UCSD-AML1 (cell line): ENCODE measurements around the gene BSND.
"Not testable (repeated sequence)": the region's sequence is repeated elsewhere in the genome, so short reads cannot be mapped to it uniquely, and the experiment has no call there.

Experiments used
- DNase-seq: peaks from one replicate; lab custom pipeline; 2025; ENCODE audit not compliant: unreplicated experiment; lab: John Stamatoyannopoulos, UW

Gene BSND

DNA sequence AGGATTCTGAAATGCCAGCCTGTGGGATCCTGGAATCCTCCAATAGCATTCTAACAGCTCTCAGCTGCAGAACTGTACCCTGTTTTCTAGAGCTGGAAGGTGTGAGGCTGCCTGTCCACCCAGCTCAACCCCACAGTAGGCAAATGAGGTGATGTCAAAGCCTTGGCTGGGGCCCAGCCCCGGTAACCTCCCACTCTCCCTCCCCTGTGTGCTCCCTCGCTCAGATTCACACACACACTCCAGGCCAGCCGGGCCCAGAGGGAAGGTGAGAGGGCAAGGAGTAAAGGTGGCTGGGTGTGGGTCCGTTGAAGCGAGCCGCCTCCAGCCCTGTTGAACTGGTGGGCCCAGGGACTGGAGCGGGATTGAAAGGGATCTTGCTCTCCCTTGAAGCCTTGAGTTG is at the start of gene BSND:
TSS of gene BSND (plus strand) at position 257 of the 400 bp plus-strand sequence. CDS start 254 bp downstream, outside the sequence.
- no peak for DNase-seq

DNA sequence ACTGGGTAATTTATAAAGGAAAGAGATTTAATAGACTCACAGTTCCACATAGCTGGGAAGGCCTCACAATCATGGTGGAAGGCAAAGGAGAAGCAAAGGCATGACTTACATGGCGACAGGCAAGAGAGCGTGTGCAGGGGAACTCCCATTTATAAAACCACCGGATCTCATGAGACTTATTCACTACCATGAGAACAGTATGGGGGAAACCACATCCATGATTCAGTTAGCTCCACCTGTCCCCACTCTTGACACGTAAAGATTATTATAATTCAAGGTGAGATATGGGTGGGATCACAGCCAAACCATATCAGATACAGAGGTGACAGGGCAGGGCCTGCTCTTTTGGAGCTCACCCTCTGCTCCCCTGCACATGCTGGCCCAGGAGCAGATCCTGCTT is 49.7 kb upstream of the BSND start:
- DNase-seq: no peak

DNA sequence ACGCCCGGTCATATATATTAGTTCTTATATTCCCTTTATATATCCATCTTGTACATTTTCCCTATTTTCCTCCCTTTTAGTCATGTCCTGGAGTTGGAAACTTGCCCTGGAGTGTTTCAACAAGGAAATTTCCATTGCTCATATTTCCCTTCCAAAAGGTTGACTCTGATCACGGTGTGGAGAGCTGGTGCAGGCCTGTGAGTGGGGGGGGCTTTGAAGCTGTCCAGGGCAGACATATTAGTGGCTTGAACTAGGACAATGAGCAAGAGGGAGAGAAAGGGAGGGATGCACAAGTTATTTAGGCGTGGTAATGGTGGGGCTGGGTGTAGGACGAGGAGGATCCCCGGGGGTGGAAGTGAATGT is 48.7 kb upstream of the BSND start:
- no peak for DNase-seq

GRCh38 chr1:54950369-54951163 is 48.2 kb upstream of the BSND start:
- DNase-seq: peak; percentile 63

DNA sequence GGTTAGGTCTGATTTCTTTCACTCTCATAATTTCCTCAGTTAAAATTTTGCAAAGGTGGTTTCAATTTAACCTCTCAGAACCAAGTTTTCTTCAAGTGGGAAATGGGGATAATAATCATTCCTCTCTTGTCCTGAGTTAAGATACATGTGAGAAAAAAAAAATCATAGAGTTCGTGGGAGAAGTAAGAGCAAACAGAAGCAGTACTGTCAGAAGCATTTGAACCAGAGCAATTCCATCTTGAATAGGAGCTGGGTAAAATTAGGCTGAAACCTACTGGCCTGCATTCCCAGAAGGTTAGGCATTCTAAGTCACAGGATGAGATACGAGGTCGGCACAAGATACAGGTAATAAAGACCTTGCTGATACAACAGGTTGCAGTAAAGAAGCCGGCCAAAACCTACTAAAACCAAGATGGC is 46.9 kb upstream of the BSND start:
- no peak for DNase-seq

DNA sequence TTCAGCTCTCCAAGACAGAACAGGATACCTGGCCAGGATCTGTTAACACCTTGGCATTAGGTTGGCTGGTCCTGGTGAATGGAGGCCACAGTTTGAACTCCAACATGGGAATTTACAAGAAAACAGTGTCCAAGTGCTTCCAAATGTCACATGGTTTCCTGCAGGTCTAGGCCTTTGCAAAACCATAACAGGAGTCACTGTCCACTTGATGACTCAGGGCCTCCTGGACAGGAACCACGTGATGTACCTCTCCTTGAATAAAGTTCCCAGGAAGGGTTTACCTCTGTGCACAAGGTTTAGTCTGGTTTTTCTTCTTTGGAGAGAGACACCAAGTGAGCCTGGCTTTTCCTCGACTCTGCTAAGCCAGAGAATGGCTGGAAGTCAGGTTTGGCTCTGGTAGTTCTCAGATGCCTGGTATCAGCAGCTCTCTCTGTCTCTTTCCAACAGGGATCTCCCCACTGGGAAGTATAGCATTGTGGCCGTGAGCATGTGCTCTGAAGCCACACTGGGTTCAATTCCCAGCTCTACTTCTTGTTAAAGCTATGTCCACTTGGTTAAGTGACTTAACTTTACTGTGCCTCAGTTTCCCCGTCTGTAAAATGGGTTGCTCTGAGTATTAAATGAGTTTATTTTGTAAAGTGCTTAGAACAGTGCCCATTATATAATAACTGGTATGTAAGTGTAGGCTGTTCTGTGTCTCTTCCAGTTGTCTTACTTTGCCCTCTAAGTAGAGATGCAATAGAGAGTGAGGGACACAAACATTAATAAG is 45.6 kb upstream of the BSND start:
- no peak for DNase-seq

DNA sequence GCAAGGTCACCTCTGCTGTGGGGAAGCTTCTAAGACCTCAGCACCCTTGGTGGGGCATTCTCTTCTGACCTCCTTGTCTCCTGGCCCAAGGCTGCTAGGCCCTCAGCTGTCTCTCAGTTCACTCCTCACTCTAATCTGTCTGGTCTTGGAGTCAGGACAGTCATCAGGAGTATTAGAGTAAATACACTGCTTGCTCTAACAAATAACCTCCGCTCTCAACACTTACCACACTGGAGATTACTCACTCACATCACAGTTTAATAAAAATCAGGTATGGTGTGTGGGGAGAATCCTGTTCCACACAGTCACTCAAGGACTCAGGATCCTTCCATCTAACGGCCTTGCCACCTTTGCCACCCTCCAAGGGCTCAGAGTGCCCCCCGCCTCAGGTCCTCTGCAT is 44.9 kb upstream of the BSND start:
- no peak for DNase-seq

- no peak for DNase-seq
Observed at GRCh38 chr1:54955359-54955758, 43.4 kb upstream of the BSND start.

- no peak for DNase-seq
Observed at GRCh38 chr1:54956726-54957125, 42.0 kb upstream of the BSND start.

- DNase-seq: no peak
Observed at GRCh38 chr1:54959241-54959640, 39.5 kb upstream of the BSND start.

GRCh38 chr1:54962612-54963395 is 35.9 kb upstream of the BSND start:
- DNase-seq: no peak

DNA sequence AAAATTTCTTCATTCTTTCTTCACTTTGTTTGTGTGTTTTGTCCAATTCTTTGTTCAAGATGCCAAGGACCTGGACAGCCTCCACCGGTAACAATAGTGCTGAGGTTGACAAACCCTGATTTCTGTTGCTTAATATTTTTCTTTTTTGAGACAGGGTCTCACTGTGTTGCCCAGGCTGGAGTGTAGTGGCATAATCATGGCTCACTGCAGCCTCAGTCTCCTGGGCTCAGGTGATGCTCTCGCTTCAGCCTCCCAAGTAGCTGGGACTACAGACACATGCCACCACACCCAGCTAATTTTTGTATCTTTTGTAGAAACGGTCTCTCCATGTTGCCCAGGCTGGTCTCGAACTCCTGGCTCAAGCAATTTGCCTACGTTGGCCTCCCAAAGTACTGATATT is 34.9 kb upstream of the BSND start:
- not testable (repeated sequence) for DNase-seq

GRCh38 chr1:54965624-54966340 is 33.0 kb upstream of the BSND start:
- peak; percentile 44 for DNase-seq

- DNase-seq: no peak
Observed at GRCh38 chr1:54967372-54967771, 31.4 kb upstream of the BSND start.

- DNase-seq: no peak
Observed at GRCh38 chr1:54968551-54968950, 30.2 kb upstream of the BSND start.

GRCh38 chr1:54969879-54970278 is 28.9 kb upstream of the BSND start:
- DNase-seq: no peak

DNA sequence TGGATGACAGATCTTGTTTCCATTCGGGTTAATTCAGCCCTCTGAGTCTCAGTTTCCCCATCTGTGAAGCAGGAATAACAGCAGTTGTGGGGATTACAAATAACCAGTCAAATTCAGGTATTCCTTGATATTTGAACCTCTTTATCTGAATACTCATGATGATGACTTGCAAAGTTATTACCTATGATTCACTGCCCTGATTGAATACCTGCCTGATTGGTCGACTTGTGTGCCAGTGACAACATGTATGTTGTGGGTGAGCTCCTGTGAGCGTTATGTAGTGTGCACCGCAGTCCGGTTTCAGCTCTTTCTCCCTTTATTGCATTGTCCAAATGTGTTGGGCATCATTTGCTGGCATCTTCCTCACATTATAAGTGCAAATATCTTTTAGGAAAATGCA is 27.8 kb upstream of the BSND start:
- no peak for DNase-seq

GRCh38 chr1:54971317-54971791 is 27.4 kb upstream of the BSND start:
- no peak for DNase-seq

- no peak for DNase-seq
Observed at GRCh38 chr1:54972436-54972835, 26.3 kb upstream of the BSND start.

DNA sequence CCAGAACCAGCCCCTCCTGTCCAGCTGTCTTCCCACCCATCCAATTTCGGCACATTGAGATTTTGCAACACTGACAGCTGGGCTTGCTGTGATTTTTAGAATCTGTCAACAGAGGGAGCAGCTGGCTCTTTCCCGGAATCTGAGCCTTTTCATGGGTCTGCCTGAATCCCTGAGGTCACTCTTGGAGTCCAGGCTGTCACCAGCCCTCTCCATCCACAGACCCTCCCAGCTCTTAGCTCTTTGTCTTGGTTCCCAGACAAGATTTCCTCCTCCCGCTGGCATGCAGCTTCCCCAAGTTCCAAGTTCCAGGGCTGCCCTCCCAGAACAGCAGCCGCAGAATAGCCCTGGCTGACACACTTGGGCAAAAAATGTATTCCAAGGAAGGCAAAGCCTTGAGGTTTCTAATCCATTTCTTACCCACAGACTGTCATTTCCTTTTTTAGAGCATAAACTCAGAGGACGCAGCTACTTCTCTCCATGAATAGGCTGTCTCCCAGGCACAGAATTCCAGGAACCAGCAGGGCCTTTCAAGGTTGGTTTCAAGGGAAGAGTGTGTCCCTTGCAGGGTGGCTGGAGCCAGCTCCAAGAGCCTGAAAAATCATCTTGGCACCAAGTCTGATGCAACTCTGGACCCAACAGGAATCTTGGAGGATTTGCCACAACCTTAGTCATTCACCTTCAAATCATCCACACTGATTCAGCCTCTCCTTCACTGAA is 25.4 kb upstream of the BSND start:
- DNase-seq: no peak
